CD14-positive monocyte (primary cell): ENCODE measurements around the gene MED27. TPM values are rescaled to one million over a fixed set of nuclear protein-coding genes. Genes with fewer than 3 reads are reported as not detected.

Experiments used
- DNase-seq, 3 donors: peaks; one replicate each; pipeline ENCODE4 v3.0.0-alpha.2; 2011 to 2022
- H2AFZ ChIP-seq: 2 replicates; pipeline ENCODE4 v1.6.0; 2012; ENCODE audit warnings: mild to moderate bottlenecking, low read depth, low read length, inconsistent platforms; ENCODE audit not compliant: insufficient read depth, poor library complexity, severe bottlenecking
- H3K27ac ChIP-seq, 2 donors: 1 replicate in 1 of 2; 2 replicates in 1 of 2; pipeline ENCODE4 v1.5.1; 2012 to 2013; ENCODE audit warnings: low read length in 2 of 2, control low read depth in 1 of 2, inconsistent platforms in 1 of 2, low read depth in 1 of 2, mild to moderate bottlenecking in 1 of 2
- H3K27me3 ChIP-seq, 2 donors: one replicate each; pipeline versions ENCODE4 v1.6.0 to v1.6.1; 2011 to 2013; ENCODE audit warnings: low read length in 2 of 2; ENCODE audit not compliant: control insufficient read depth in 2 of 2, insufficient read depth in 2 of 2
- H3K36me3 ChIP-seq, 2 donors: replicated peaks in 1 of 2; 1 replicate in 1 of 2; 2 replicates in 1 of 2; pipeline versions ENCODE4 v1.5.1 to v1.6.1; 2012 to 2013; ENCODE audit warnings: low read length in 2 of 2, control low read depth in 1 of 2, inconsistent platforms in 1 of 2, mild to moderate bottlenecking in 1 of 2; ENCODE audit not compliant: insufficient read depth in 2 of 2, control insufficient read depth in 1 of 2
- H3K4me1 ChIP-seq, 2 donors: 1 replicate in 1 of 2; 2 replicates in 1 of 2; pipeline versions ENCODE4 v1.5.1 to v1.6.1; 2012 to 2013; ENCODE audit warnings: low read length in 2 of 2, control low read depth in 1 of 2, inconsistent platforms in 1 of 2, mild to moderate bottlenecking in 1 of 2, moderate library complexity in 1 of 2; ENCODE audit not compliant: insufficient read depth in 2 of 2, control insufficient read depth in 1 of 2
- H3K4me2 ChIP-seq: replicated peaks from 2 replicates; pipeline ENCODE3; 2012; ENCODE audit warnings: low read length, moderate library complexity, mild to moderate bottlenecking; ENCODE audit not compliant: poor library complexity, severe bottlenecking; ENCODE audit errors: extremely low read depth
- H3K4me3 ChIP-seq, 3 experiments: fragments of 200-600 bp in 1 of 3; sonication (generic) in 1 of 3; replicated peaks in 1 of 3; 1 replicate in 2 of 3; 2 replicates in 1 of 3; pipeline ENCODE4 v1.5.1; 2011 to 2013; ENCODE audit warnings: low read length in 3 of 3, mild to moderate bottlenecking in 3 of 3, control low read depth in 2 of 3, low read depth in 2 of 3, inconsistent platforms in 1 of 3, moderate library complexity in 1 of 3
- H3K79me2 ChIP-seq: 2 replicates; pipeline ENCODE4 v1.6.0; 2012; ENCODE audit warnings: mild to moderate bottlenecking, control low read depth, inconsistent platforms, low read length, moderate library complexity; ENCODE audit not compliant: insufficient read depth
- H3K9ac ChIP-seq: 2 replicates; pipeline ENCODE4 v1.6.0; 2017; ENCODE audit warnings: low read length, mild to moderate bottlenecking; ENCODE audit not compliant: insufficient read depth, poor library complexity, severe bottlenecking
- H3K9me3 ChIP-seq, 2 donors: replicated peaks in 1 of 2; 1 replicate in 1 of 2; 2 replicates in 1 of 2; pipeline versions ENCODE4 v1.5.1 to v1.6.1; 2012 to 2013; ENCODE audit warnings: low read length in 2 of 2, control low read depth in 1 of 2; ENCODE audit not compliant: control insufficient read depth in 1 of 2, insufficient read depth in 1 of 2
- H4K20me1 ChIP-seq: 2 replicates; pipeline ENCODE4 v1.6.0; 2012; ENCODE audit warnings: mild to moderate bottlenecking, low read length, control low read depth, moderate library complexity; ENCODE audit not compliant: insufficient read depth
- H3K27ac Mint-ChIP-seq, 7 donors: one replicate each; pipeline ENCODE4 v1.8.0; 2020; ENCODE audit warnings: mild to moderate bottlenecking in 7 of 7, mixed read lengths in 7 of 7, moderate library complexity in 6 of 7, inconsistent platforms in 2 of 7
- H3K27me3 Mint-ChIP-seq, 3 donors: one replicate each; pipeline ENCODE4 v1.8.0; 2021 to 2022; ENCODE audit warnings: low read depth in 3 of 3, mild to moderate bottlenecking in 3 of 3, mixed read lengths in 3 of 3, moderate library complexity in 3 of 3, inconsistent platforms in 1 of 3
- H3K36me3 Mint-ChIP-seq, 2 donors: one replicate each; pipeline ENCODE4 v1.8.0; 2020; ENCODE audit warnings: mixed read lengths in 2 of 2, inconsistent platforms in 1 of 2, mild to moderate bottlenecking in 1 of 2
- H3K4me1 Mint-ChIP-seq: one replicate; pipeline ENCODE4 v1.8.0; 2020; ENCODE audit warnings: mild to moderate bottlenecking, mixed read lengths
- H3K4me3 Mint-ChIP-seq, 2 donors: one replicate each; pipeline ENCODE4 v1.8.0; 2020; ENCODE audit warnings: mild to moderate bottlenecking in 2 of 2, mixed read lengths in 2 of 2, moderate library complexity in 1 of 2
- H3K9me3 Mint-ChIP-seq, 7 donors: one replicate each; pipeline ENCODE4 v1.8.0; 2020 to 2022; ENCODE audit warnings: mixed read lengths in 7 of 7, mild to moderate bottlenecking in 6 of 7, moderate library complexity in 6 of 7, inconsistent platforms in 2 of 7
- WGBS: methylation state at CpG from one replicate; pipeline ENCODE4 v1.1.5; 2013; ENCODE audit warnings: missing lambda C conversion rate; ENCODE audit not compliant: insufficient coverage; 5-methylcytosine and 5-hydroxymethylcytosine counted together
- intact Hi-C, 2 donors: fragments of 100-400 bp; cut with micrococcal nuclease; formaldehyde crosslinking; loops; one replicate each; pipeline versions ENCODE4 v1.15.0 to v1.15.1; 2023
- polyA plus RNA-seq, 3 donors: library from polyadenylated mRNA; depleted of rRNA in 1 of 3; unstranded in 2 of 3; stranded (reverse) in 1 of 3; fragments of 300-500 nt in 2 of 3; fragments of >200 nt in 1 of 3; fragmentation: Illumina TruSeq in 2 of 3; gene quantifications; 1 replicate in 2 of 3; 2 replicates in 1 of 3; pipeline ENCODE4 v1.2.3, GENCODE V29; 2012 to 2021
- TF ChIP-seq, protein P1 (sequence below): fragments of 200-600 bp; IDR thresholded peaks from one replicate; pipeline ENCODE4 v1.8.0; 2022; ENCODE audit warnings: antibody characterized with exemption, mild to moderate bottlenecking

MED27 gene
- polyA plus RNA-seq, 3 donors, result 14.0 to 26.9 (median 25.8) TPM

DNA sequence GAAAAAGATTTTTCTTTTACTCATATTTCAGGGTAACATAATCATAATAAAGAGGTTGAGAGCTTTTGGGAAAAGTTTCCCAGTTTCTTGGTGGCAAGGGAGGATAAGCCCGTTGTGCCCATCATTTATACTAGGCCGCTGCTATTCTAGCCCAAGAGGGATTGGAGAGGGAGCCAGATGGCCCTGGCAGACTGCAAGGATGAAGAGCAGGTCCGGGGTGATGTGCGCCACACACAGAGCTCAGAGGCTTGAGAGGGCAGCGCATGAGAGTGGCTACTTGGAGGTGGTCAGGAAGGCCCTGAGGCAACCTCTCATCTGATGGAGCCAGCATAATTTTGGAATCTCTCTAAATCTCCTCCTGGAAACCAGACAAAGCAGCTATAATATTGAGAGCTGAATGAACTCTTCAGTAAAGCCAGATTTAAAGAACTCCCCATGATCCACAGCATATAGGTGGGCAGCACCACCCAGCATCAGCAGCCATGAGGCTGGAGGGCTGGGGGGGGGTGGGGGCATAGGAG is 110.1 kb downstream of the MED27 start:
- TF ChIP-seq, protein P1, sequence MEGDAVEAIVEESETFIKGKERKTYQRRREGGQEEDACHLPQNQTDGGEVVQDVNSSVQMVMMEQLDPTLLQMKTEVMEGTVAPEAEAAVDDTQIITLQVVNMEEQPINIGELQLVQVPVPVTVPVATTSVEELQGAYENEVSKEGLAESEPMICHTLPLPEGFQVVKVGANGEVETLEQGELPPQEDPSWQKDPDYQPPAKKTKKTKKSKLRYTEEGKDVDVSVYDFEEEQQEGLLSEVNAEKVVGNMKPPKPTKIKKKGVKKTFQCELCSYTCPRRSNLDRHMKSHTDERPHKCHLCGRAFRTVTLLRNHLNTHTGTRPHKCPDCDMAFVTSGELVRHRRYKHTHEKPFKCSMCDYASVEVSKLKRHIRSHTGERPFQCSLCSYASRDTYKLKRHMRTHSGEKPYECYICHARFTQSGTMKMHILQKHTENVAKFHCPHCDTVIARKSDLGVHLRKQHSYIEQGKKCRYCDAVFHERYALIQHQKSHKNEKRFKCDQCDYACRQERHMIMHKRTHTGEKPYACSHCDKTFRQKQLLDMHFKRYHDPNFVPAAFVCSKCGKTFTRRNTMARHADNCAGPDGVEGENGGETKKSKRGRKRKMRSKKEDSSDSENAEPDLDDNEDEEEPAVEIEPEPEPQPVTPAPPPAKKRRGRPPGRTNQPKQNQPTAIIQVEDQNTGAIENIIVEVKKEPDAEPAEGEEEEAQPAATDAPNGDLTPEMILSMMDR, result no peak
- no peak overlapping the region for H3K4me3 Mint-ChIP-seq
- Histone ChIP-seq H3K79me2 (no peaks in the 10 kb centered on the region), H3K4me1 (no peaks in the 10 kb centered on the region), H3K9ac (no peak overlapping the region), H3K9me3 (no peaks in the 10 kb centered on the region), H3K36me3 (peaks cover 0 to 2% of the 10 kb centered on the region in 2 donors), H2AFZ (no peak overlapping the region), H3K27me3 (no peaks in the 10 kb centered on the region), H3K4me2 (no peak overlapping the region), H3K27ac (no peak overlapping the region), H4K20me1 (peaks cover 3% of the 10 kb centered on the region), H3K4me3 (no peak overlapping the region)
- peaks cover 0 to 2% (median 0%) of the 10 kb centered on the region in 7 donors for H3K9me3 Mint-ChIP-seq
- H3K27ac Mint-ChIP-seq, result no peak overlapping the region
- H3K36me3 Mint-ChIP-seq, result peaks cover 0 to 3% of the 10 kb centered on the region in 2 donors
- no peak for DNase-seq
- WGBS, result 100% methylated on average over 4 of the region's 5 CpGs
- intact Hi-C loops, result no loop called here
- no peaks in the 10 kb centered on the region for H3K4me1 Mint-ChIP-seq
- H3K27me3 Mint-ChIP-seq, result peaks cover 0 to 4% (median 0%) of the 10 kb centered on the region in 3 donors

DNA sequence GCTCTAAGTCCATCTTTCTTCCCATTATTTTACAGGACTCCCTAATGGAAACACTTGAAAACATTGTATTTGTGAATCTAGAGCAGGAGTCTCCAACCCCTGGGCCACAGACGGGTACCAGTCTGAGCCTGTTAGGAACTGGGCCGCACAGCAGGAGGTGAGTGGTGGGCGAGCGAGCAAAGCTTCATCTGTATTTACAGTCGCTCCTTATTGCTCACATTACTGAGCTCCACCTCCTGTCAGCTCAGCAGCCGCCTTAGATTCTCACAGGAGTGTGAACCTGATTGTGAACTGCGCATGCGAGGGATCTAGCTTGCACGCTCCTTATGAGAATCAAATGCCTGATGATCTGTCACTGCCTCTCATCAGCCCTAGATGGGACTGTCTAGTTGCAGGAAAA is 111.0 kb downstream of the MED27 start:
- H3K4me3 Mint-ChIP-seq, result no peak overlapping the region
- intact Hi-C loops, result no loop called here

More for the DNA sequence above, 111.0 kb downstream of the MED27 start:
- Histone ChIP-seq H3K36me3 (peaks cover 0 to 9% of the 10 kb centered on the region in 2 donors), H3K4me3 (no peak overlapping the region), H3K27me3 (no peaks in the 10 kb centered on the region), H3K4me1 (no peaks in the 10 kb centered on the region), H3K79me2 (no peaks in the 10 kb centered on the region), H3K9me3 (no peaks in the 10 kb centered on the region), H3K9ac (no peak overlapping the region), H2AFZ (no peak overlapping the region), H4K20me1 (peaks cover 3% of the 10 kb centered on the region), H3K27ac (no peak overlapping the region), H3K4me2 (no peak overlapping the region)
- H3K36me3 Mint-ChIP-seq, result peaks cover 5 to 9% of the 10 kb centered on the region in 2 donors
- WGBS, result 97% methylated on average over 6 of the region's 9 CpGs
- no peak for DNase-seq
- TF ChIP-seq, protein P1, result no peak
- H3K9me3 Mint-ChIP-seq, result peaks cover 0 to 2% (median 0%) of the 10 kb centered on the region in 7 donors
- H3K4me1 Mint-ChIP-seq, result no peaks in the 10 kb centered on the region
- no peak overlapping the region for H3K27ac Mint-ChIP-seq
- H3K27me3 Mint-ChIP-seq, result peaks cover 0 to 4% (median 0%) of the 10 kb centered on the region in 3 donors
